A673 (cell line): ENCODE data around the gene CHCHD6.

Source experiments
- CTCF ChIP-seq: fragments of 300-800, 200-600 bp; sonication (generic); conservative IDR thresholded peaks from 2 replicates; pipeline ENCODE4 v1.5.1; 2017; ENCODE audit warnings: low read depth, mild to moderate bottlenecking, antibody characterized with exemption, low read length, moderate library complexity, mixed read lengths
- EZH2 ChIP-seq: fragments of 200-600 bp; sonication (generic); IDR thresholded peaks from 2 replicates; pipeline ENCODE4 v1.6.1; 2017; ENCODE audit warnings: borderline replicate concordance, low read depth, mild to moderate bottlenecking, mixed read lengths, antibody characterized with exemption, low read length; ENCODE audit not compliant: poor library complexity, severe bottlenecking

GRCh38 chr3:126731044-126731443, 27.0 kb downstream of the CHCHD6 start:
- TF ChIP-seq CTCF (no peak), EZH2 (no peak)
